ENCODE data around the gene DTX1. TPM values are rescaled to one million over a fixed set of nuclear protein-coding genes. Genes with fewer than 3 reads are reported as not detected.

The DTX1 gene
- 1 to 10 TPM; 1.1 to 3.4 (median 1.7) TPM for total RNA-seq

DNA sequence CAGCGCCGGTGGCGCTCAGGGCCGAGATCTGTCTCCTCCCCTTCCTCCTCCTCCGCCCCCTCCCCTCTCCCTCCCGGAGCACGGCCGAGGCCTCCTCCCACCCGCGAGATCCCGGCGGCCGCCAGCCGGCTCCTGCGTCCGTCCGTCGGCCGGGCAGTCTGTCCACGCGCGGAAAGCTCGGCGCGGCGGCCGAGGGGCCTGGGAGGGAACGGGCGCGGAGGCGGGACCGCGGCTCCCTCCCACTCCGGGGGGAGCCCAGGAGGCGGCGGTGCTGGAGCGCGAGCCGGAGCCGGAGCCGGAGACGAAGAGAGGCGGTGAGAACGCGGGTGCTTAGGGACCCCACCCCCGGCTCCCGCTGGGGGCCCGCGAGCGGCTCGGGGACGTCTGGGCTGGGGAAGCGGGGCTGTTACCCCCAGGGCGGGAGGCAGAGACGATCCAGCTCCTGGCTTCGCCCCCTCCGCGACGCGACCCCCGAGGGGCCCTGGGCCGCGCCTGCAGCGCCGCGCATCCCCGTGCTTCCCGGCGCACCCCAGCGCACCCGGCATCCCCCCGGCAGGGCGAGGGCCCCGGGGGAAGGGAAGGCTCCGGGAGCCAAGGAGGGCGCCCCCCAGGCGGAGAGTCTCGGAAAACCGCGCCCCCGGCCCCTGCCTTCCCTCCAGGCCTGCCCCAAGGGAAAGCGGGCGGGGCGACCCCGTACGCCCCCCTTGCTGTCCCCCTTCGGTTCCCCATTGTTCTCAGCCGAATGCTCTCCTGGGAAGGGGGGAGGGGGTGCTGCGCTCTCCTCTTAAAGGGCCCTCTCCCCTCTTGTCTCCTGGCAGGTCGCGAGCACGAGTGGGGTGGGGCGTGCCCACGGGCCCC is at the start of gene DTX1:
Gene DTX1 (plus strand): TSS at position 100 of the 858 bp plus-strand sequence. CDS start 1,463 bp downstream, outside the sequence.
- peaks cover 13% of the 10 kb centered on the region for H3K4me1 ChIP-seq
- no peak for TF ChIP-seq POLR2AphosphoS5 (IDR thresholded peaks at IDR 0.05)
- TF ChIP-seq POLR2A (IDR thresholded peaks at IDR 0.05), result no peak
- no peak for TF ChIP-seq EP300 (IDR thresholded peaks at IDR 0.05)
- TF ChIP-seq, protein P1, sequence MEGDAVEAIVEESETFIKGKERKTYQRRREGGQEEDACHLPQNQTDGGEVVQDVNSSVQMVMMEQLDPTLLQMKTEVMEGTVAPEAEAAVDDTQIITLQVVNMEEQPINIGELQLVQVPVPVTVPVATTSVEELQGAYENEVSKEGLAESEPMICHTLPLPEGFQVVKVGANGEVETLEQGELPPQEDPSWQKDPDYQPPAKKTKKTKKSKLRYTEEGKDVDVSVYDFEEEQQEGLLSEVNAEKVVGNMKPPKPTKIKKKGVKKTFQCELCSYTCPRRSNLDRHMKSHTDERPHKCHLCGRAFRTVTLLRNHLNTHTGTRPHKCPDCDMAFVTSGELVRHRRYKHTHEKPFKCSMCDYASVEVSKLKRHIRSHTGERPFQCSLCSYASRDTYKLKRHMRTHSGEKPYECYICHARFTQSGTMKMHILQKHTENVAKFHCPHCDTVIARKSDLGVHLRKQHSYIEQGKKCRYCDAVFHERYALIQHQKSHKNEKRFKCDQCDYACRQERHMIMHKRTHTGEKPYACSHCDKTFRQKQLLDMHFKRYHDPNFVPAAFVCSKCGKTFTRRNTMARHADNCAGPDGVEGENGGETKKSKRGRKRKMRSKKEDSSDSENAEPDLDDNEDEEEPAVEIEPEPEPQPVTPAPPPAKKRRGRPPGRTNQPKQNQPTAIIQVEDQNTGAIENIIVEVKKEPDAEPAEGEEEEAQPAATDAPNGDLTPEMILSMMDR (IDR thresholded peaks at IDR 0.05), result no peak
- 0% methylated on average over 3 of the region's 94 CpGs for WGBS
- H3K9me3 ChIP-seq, result no peaks in the 10 kb centered on the region
- H3K4me3 ChIP-seq, result peak within 1 kb of the TSS; percentile 67
- peak within 1 kb of the TSS; percentile 51 for H3K27ac ChIP-seq
- H3K36me3 ChIP-seq, result no peaks in the 10 kb centered on the region
- peaks cover 46% of the 10 kb centered on the region for H3K27me3 ChIP-seq
- no peak for DNase-seq (ENCODE audit: low spot score in 2 of 2)

DNA sequence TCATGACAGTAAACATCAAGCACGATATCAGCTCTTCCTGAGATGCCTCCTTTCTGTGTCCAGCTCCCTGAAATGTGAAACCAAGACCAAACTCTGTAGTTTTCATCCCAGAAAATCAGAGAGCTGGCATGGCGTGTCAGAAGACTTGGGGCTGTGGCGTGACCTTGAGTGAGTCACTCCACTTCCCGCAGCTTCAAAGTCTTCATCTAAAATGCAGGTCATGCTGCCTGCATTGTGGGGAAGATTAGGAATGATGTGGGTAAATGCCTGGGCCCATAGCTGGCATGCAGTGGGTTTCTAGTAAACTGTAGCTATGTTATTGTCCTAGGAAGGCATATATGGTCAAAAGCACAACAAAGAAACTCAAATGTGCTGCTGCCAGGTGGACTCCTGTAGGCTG is 49.4 kb upstream of the DTX1 start:
- TF ChIP-seq, protein P1 (IDR thresholded peaks at IDR 0.05), result no peak
- TF ChIP-seq POLR2AphosphoS5 (IDR thresholded peaks at IDR 0.05), result no peak
- no peak for TF ChIP-seq EP300 (IDR thresholded peaks at IDR 0.05)
- no peak for TF ChIP-seq POLR2A (IDR thresholded peaks at IDR 0.05)
- H3K9me3 ChIP-seq, result no peaks in the 10 kb centered on the region
- no peak overlapping the region for H3K27ac ChIP-seq
- peak in 1 of 2 donors; percentile 26 for DNase-seq (ENCODE audit: low spot score in 2 of 2)
- 90% methylated on average over 4 of the region's 4 CpGs for WGBS
- no peaks in the 10 kb centered on the region for H3K27me3 ChIP-seq
- H3K36me3 ChIP-seq, result peaks cover 54% of the 10 kb centered on the region
- no peaks in the 10 kb centered on the region for H3K4me1 ChIP-seq
- no peak overlapping the region for H3K4me3 ChIP-seq

DNA sequence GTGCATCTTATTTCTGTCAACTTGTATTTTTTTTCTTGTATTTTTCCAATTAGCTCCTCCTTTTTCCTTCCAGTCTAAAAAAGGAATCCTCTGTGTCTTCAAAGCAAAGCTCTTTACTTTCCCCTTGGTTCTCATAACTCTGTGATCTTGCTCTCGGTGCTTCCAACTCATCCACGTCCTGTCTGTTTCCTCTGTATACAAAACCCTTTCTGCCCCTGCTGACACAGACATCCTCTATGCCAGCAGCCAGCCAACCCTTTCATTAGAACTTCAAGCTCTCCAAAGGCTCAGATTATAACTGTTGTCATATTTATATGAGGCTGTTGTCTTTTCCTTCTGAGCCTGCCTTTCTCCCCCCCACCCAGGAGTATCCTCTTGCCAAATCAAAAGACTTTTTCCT is 45.8 kb upstream of the DTX1 start:
- no peak overlapping the region for H3K27ac ChIP-seq
- no peak for DNase-seq (ENCODE audit: low spot score in 2 of 2)
- H3K9me3 ChIP-seq, result no peaks in the 10 kb centered on the region
- TF ChIP-seq EP300 (IDR thresholded peaks at IDR 0.05), result no peak
- no peak for TF ChIP-seq POLR2AphosphoS5 (IDR thresholded peaks at IDR 0.05)
- TF ChIP-seq, protein P1 (IDR thresholded peaks at IDR 0.05), result no peak
- TF ChIP-seq POLR2A (IDR thresholded peaks at IDR 0.05), result no peak
- H3K36me3 ChIP-seq, result peaks cover 40% of the 10 kb centered on the region
- H3K4me3 ChIP-seq, result no peak overlapping the region
- no peaks in the 10 kb centered on the region for H3K27me3 ChIP-seq
- 73% methylated on average over 2 of the region's 2 CpGs for WGBS
- H3K4me1 ChIP-seq, result no peaks in the 10 kb centered on the region

DNA sequence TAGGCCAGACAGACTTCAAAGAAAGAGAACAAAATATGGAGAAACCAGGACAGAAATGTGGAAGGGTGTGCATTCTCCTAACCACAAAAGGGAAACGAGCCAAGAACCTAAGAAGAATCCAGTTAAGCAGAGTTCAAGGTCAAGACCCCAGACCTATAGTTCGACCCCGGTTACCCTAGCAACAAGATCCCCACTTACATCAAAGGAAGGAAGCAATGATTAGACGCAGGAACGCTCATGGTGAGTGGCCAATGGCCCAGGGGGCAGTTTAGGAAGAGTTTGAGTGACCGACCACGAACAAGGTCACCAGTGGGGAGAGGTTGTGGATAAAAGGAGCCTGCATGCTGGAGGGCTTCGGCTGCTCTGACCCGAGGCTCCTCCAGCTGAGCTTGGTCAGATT is 42.0 kb upstream of the DTX1 start:
- no peak for DNase-seq (ENCODE audit: low spot score in 2 of 2)
- 63% methylated on average over 8 of the region's 9 CpGs for WGBS
- H3K4me1 ChIP-seq, result no peaks in the 10 kb centered on the region
- H3K36me3 ChIP-seq, result peaks cover 12% of the 10 kb centered on the region
- H3K4me3 ChIP-seq, result no peak overlapping the region
- H3K27me3 ChIP-seq, result no peaks in the 10 kb centered on the region
- no peak for TF ChIP-seq POLR2A (IDR thresholded peaks at IDR 0.05)
- TF ChIP-seq POLR2AphosphoS5 (IDR thresholded peaks at IDR 0.05), result no peak
- H3K9me3 ChIP-seq, result no peaks in the 10 kb centered on the region
- H3K27ac ChIP-seq, result no peak overlapping the region

DNA sequence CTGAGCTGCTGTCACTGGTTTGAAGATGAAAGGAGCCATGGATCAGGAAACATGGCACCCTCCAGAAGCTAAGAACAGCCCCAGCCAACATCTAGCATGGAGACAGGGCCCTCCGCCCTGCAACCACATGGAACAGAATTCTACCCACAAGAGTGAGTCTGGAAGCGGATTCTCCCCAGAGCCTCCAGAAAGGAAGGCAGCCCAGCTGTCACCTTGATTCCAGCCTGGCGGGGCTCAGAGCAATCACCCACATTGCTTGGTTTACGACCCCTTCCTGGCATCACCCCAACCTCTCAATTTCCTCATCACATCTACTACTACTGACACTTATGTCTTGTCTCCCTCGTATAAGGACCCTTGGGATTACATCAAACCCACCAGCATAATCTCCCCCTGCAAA is 39.7 kb upstream of the DTX1 start:
- H3K36me3 ChIP-seq, result no peaks in the 10 kb centered on the region
- H3K27ac ChIP-seq, result no peak overlapping the region
- no peaks in the 10 kb centered on the region for H3K4me1 ChIP-seq
- WGBS, result 63% methylated on average over 4 of the region's 5 CpGs
- H3K27me3 ChIP-seq, result no peaks in the 10 kb centered on the region
- no peaks in the 10 kb centered on the region for H3K9me3 ChIP-seq
- no peak for DNase-seq (ENCODE audit: low spot score in 2 of 2)
- H3K4me3 ChIP-seq, result no peak overlapping the region
- no peak for TF ChIP-seq POLR2AphosphoS5 (IDR thresholded peaks at IDR 0.05)
- no peak for TF ChIP-seq EP300 (IDR thresholded peaks at IDR 0.05)
- TF ChIP-seq POLR2A (IDR thresholded peaks at IDR 0.05), result no peak
- TF ChIP-seq, protein P1 (IDR thresholded peaks at IDR 0.05), result no peak

Measured in suprapubic skin (tissue), 4 donors.